Glutamatergic neuron (in vitro differentiated cells): ENCODE data around the gene SERPINA6. TPM values are rescaled to one million over a fixed set of nuclear protein-coding genes. Genes with fewer than 3 reads are reported as not detected.

Source experiments
- DNase-seq: peaks from one replicate; pipeline ENCODE4 v3.0.0; 2022
- H3K27ac Mint-ChIP-seq: one replicate; pipeline ENCODE4 v1.8.0; 2020; ENCODE audit warnings: mild to moderate bottlenecking, mixed read lengths, inconsistent platforms; ENCODE audit not compliant: unreplicated experiment
- H3K27me3 Mint-ChIP-seq: one replicate; pipeline ENCODE4 v1.8.0; 2020; ENCODE audit warnings: mild to moderate bottlenecking, moderate library complexity, mixed read lengths, inconsistent platforms; ENCODE audit not compliant: unreplicated experiment
- H3K36me3 Mint-ChIP-seq: one replicate; pipeline ENCODE4 v1.8.0; 2020; ENCODE audit warnings: mild to moderate bottlenecking, mixed read lengths, inconsistent platforms; ENCODE audit not compliant: unreplicated experiment
- H3K4me1 Mint-ChIP-seq: one replicate; pipeline ENCODE4 v1.8.0; 2020; ENCODE audit warnings: mild to moderate bottlenecking, low read depth, mixed read lengths, inconsistent platforms; ENCODE audit not compliant: unreplicated experiment
- H3K4me3 Mint-ChIP-seq: one replicate; pipeline ENCODE4 v1.8.0; 2020; ENCODE audit warnings: mild to moderate bottlenecking, mixed read lengths, inconsistent platforms; ENCODE audit not compliant: unreplicated experiment
- H3K9me3 Mint-ChIP-seq: one replicate; pipeline ENCODE4 v1.8.0; 2020; ENCODE audit warnings: mild to moderate bottlenecking, moderate library complexity, mixed read lengths, inconsistent platforms; ENCODE audit not compliant: unreplicated experiment
- CTCF ChIP-seq: fragments of 200-600 bp; sonication (generic); IDR thresholded peaks from one replicate; pipeline ENCODE4 v1.5.0; 2021; ENCODE audit not compliant: partially characterized antibody, unreplicated experiment
- total RNA-seq: library from RNA; stranded (reverse); fragmentation: NEBNext Ultra II Directional; extraction: Animal tissue kit (Norgen Biotek cat#: 25700); gene quantifications from one replicate; pipeline ENCODE4 v1.2.1, GENCODE V29; 2021; ENCODE audit not compliant: unreplicated experiment

Gene SERPINA6
- total RNA-seq, 1 donor from 2014 or later = not detected

DNA sequence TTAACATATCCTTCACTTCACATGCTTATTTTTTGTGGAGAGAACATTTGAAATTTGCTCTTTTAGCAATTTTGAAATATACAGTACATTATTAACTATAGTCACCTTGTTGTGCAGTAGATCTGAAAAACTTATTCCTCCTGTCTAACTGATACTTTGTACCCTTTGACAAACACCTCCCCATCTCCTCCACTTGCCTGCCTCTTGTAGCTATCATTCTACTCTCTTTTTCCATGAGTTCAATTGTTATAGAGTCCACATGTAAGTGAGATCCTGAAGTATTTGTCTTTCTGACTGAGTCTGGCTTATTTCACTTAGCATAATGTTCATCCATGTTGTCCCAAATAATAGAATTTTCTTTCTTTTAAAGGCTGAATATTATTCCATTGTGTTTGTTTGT, 9.5 kb upstream of the SERPINA6 start:
- no peaks in the 10 kb centered on the region for H3K27me3 Mint-ChIP-seq
- no peak overlapping the region for H3K27ac Mint-ChIP-seq
- H3K4me1 Mint-ChIP-seq = no peaks in the 10 kb centered on the region
- H3K36me3 Mint-ChIP-seq = no peaks in the 10 kb centered on the region
- H3K9me3 Mint-ChIP-seq = no peaks in the 10 kb centered on the region
- no peak overlapping the region for H3K4me3 Mint-ChIP-seq
- TF ChIP-seq CTCF = no peak
- no peak for DNase-seq

DNA sequence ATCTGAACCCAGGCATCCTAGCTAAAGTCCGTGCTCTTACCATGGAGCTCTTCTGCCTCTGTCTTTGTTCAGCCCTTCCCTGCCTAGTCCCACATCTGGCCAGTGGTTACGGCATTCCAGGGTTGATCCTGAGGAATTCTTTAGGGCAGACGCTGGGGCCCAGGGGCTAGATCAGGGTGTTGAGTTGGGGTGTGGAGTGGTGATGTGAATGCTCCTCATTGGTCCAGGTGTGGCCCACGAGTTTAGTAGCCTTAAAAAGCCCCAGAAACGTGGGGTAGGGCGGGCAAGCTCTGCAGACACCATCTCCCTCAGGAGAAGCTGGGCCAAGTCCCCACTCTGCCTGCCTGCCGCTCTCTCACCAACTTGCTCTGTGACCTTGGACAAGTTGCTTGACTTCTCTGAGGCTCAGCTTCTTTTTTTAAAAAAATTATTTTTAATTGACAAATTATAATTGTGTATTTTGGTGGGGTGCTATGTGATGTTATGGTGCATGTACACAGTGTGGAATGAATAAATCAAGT, 9.0 kb upstream of the SERPINA6 start:
- TF ChIP-seq CTCF = no peak
- Mint-ChIP-seq H3K27me3 (no peaks in the 10 kb centered on the region), H3K9me3 (no peaks in the 10 kb centered on the region), H3K4me3 (no peak overlapping the region), H3K36me3 (no peaks in the 10 kb centered on the region), H3K27ac (no peak overlapping the region), H3K4me1 (no peaks in the 10 kb centered on the region)
- no peak for DNase-seq

- TF ChIP-seq CTCF = no peak
- Mint-ChIP-seq H3K4me1 (no peaks in the 10 kb centered on the region), H3K27me3 (no peaks in the 10 kb centered on the region), H3K4me3 (no peak overlapping the region), H3K36me3 (no peaks in the 10 kb centered on the region), H3K27ac (no peak overlapping the region), H3K9me3 (no peaks in the 10 kb centered on the region)
- DNase-seq = no peak
Measured at GRCh38 chr14:94331462-94331861, 8.3 kb upstream of the SERPINA6 start.

- no peaks in the 10 kb centered on the region for H3K27me3 Mint-ChIP-seq
- H3K4me1 Mint-ChIP-seq = no peaks in the 10 kb centered on the region
- no peaks in the 10 kb centered on the region for H3K9me3 Mint-ChIP-seq
- H3K27ac Mint-ChIP-seq = no peak overlapping the region
- TF ChIP-seq CTCF = no peak
- no peaks in the 10 kb centered on the region for H3K36me3 Mint-ChIP-seq
- DNase-seq = no peak
- H3K4me3 Mint-ChIP-seq = no peak overlapping the region
Measured at GRCh38 chr14:94330857-94331256, 7.7 kb upstream of the SERPINA6 start.

DNA sequence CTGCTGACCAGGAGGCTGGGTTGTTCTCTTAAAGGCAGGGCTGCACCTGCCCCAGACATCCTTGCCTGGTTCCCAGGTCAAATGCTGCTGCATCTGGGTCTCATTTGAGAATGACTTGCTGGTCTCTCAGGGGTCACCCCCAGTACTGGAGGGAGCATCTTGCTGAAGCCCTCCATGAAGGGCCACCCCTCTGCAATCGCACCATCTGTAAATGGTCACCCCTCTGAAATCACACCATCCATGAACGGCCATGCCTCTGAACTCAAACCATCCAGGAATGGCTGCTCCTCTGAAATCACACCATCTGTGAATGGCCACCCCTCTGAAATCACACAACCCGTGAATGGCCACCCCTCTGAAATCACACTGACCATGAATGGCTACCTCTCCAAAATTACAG, 7.3 kb upstream of the SERPINA6 start:
- Mint-ChIP-seq H3K4me3 (no peak overlapping the region), H3K4me1 (no peaks in the 10 kb centered on the region), H3K9me3 (no peaks in the 10 kb centered on the region), H3K27ac (no peak overlapping the region), H3K36me3 (no peaks in the 10 kb centered on the region), H3K27me3 (no peaks in the 10 kb centered on the region)
- DNase-seq = no peak
- no peak for TF ChIP-seq CTCF
